Spleen (tissue), 13 donors: Measurements from ENCODE around the gene ZNF569. TPM values are rescaled to one million over a fixed set of nuclear protein-coding genes. Genes with fewer than 3 reads are reported as not detected.

Source experiments
- DNase-seq: peaks from one replicate; pipeline ENCODE4 v3.0.0-alpha.2; 2020
- H3K27ac ChIP-seq, 8 donors: fragments of 200-600 bp; sonication (generic) in 7 of 8; 1 replicate in 4 of 8; 2 replicates in 4 of 8; pipeline versions ENCODE4 v1.5.0 to v1.8.0; 2016 to 2021; ENCODE audit warnings: inconsistent platforms in 4 of 8, mild to moderate bottlenecking in 4 of 8, moderate library complexity in 1 of 8
- H3K27me3 ChIP-seq, 7 donors: fragments of 200-600 bp; sonication (generic) in 6 of 7; replicated peaks in 1 of 7; 1 replicate in 4 of 7; 2 replicates in 3 of 7; pipeline versions ENCODE4 v1.5.0 to v1.8.0; 2016 to 2021; ENCODE audit warnings: inconsistent platforms in 3 of 7, mild to moderate bottlenecking in 1 of 7
- H3K36me3 ChIP-seq, 6 donors: fragments of 200-600 bp; sonication (generic) in 5 of 6; 1 replicate in 4 of 6; 2 replicates in 2 of 6; pipeline versions ENCODE4 v1.5.0 to v1.8.0; 2016 to 2021; ENCODE audit warnings: inconsistent platforms in 2 of 6
- H3K4me1 ChIP-seq, 6 donors: fragments of 200-600 bp; sonication (generic) in 5 of 6; 1 replicate in 3 of 6; 2 replicates in 3 of 6; pipeline versions ENCODE4 v1.5.0 to v1.8.0; 2016 to 2021; ENCODE audit warnings: inconsistent platforms in 3 of 6
- H3K4me3 ChIP-seq, 8 donors: fragments of 200-600 bp; sonication (generic) in 7 of 8; 1 replicate in 4 of 8; 2 replicates in 4 of 8; pipeline versions ENCODE4 v1.5.0 to v1.8.0; 2016 to 2021; ENCODE audit warnings: inconsistent platforms in 4 of 8, mild to moderate bottlenecking in 4 of 8, moderate library complexity in 2 of 8
- H3K9me3 ChIP-seq, 8 donors: fragments of 200-600 bp; sonication (generic) in 7 of 8; 1 replicate in 4 of 8; 2 replicates in 4 of 8; pipeline versions ENCODE4 v1.5.0 to v1.8.0; 2016 to 2021; ENCODE audit warnings: inconsistent platforms in 4 of 8
- CTCF ChIP-seq, 11 experiments: fragments of 200-600 bp in 7 of 11; fragments of 450-650 bp in 4 of 11; sonication (generic) in 4 of 11; IDR thresholded peaks in 8 of 11; conservative IDR thresholded peaks in 3 of 11; 1 replicate in 7 of 11; 2 replicates in 4 of 11; pipeline versions ENCODE4 v1.4.0 to v1.8.0; 2016 to 2021; ENCODE audit warnings: antibody characterized with exemption in 11 of 11, inconsistent platforms in 4 of 11, mild to moderate bottlenecking in 1 of 11
- POLR2A ChIP-seq, 3 donors: fragments of 450-650 bp; IDR thresholded peaks; one replicate each; pipeline ENCODE4 v1.5.1; 2017; ENCODE audit warnings: antibody characterized with exemption in 3 of 3, mild to moderate bottlenecking in 1 of 3
- POLR2AphosphoS5 ChIP-seq, 3 donors: sonication (generic); formaldehyde crosslinking; IDR thresholded peaks; one replicate each; pipeline ENCODE4 v1.5.1; 2017; ENCODE audit warnings: antibody characterized with exemption in 3 of 3
- WGBS, 5 donors: extraction: QIAGEN DNeasy Blood & Tissue Kit in 3 of 5; methylation state at CpG; one replicate each; pipeline versions ENCODE4 v1.1.5 to v1.1.7; 2013 to 2018; 5-methylcytosine and 5-hydroxymethylcytosine counted together
- intact Hi-C: fragments of 100-400 bp; cut with DNase I; formaldehyde crosslinking; loops from one replicate; pipeline ENCODE4 v1.15.0; 2023; ENCODE audit warnings: low total_unique reads
- long read RNA-seq, 2 donors: transcript quantifications; one replicate each; lab custom pipeline, GENCODE V29; 2026
- polyA plus RNA-seq, 3 donors: library from polyadenylated mRNA; stranded (reverse); fragments of 200-250 nt; gene quantifications; one replicate each; pipeline ENCODE4 v1.2.1, GENCODE V29; 2013
- total RNA-seq, 7 donors: library from RNA; depleted of rRNA in 3 of 7; stranded (reverse); fragments of >200 nt in 3 of 7; fragmentation: NEBNext Ultra II Directional in 4 of 7; extraction: Animal tissue kit (Norgen Biotek cat#: 25700) in 4 of 7; gene quantifications; one replicate each; pipeline versions ENCODE4 v1.1.0 to v1.2.1, GENCODE V29; 2016 to 2021
- donor health status: healthy with polysubstance abuse.
- donor health status: DM: no; HTN: no; CAD: no; lungs with moderate emphysema.
- donor health status: DM: no; HTN: no; CAD: no.
- donor health status: Bipolar disorder and iron deficiency.
- donor health status: healthy.
- donor health status: DM: no; HTN: no; CAD: no.
- donor health status: DM: yes; HTN: yes; CAD: no.

The ZNF569 gene
- total RNA-seq (1 to 10 TPM; 5.4 to 7.8 (median 7.0) TPM), polyA plus RNA-seq (1 to 10 TPM; 2.7 to 2.9 (median 2.8) TPM)
- long read RNA-seq, donor 1, full-length matches to known transcripts: 1 of 1 reads
- long read RNA-seq, donor 1, partial matches to known transcripts: 0 of 1 reads
- long read RNA-seq, donor 1, other reads (novel, unspliced or antisense): 0 of 1 reads
- long read RNA-seq, donor 2, full-length matches to known transcripts: 2 of 2 reads
- long read RNA-seq, donor 2, partial matches to known transcripts: 0 of 2 reads
- long read RNA-seq, donor 2, other reads (novel, unspliced or antisense): 0 of 2 reads

DNA sequence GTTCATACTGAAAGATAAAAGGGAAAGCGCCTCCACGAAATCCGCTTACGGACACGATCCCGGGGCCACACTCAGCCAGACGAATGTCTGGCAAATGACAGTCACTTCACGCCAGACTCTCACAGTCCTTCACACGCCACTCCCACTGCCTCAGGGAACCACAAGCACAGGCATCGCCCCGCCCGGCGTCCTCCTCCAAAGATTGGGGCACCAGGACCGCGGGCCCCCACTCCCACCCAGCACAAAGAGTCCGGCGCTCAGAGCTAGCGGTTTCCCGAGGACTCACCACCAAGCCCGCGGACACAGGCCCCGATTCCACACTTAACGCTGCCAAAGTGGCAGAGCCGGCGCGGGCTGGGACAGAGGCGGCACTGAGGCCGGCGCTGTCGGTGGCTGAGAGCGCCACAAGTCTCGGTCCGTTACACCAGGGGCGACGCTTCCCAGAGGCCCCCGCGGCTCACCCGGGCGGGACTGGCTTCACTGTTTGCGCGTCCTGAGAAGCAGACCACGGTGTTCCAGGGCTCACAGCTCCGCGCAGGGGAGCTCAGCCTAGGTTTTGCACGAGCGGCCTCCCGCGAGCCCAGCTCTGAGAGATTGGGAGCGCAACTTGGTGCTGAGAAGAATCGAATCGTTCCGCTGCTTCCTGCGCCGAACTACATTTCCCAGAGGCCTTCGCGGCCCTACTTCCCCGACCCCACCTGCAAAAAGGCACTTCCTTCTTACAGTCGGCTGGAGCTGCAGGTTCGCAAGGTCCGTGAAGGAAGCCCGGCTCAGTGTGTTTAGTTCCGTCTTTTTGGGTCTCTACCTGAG is at the start of gene ZNF569:
Gene ZNF569, minus strand, starts transcription at position 647 of the 810 bp plus-strand sequence. CDS start 22,523 bp downstream, outside the sequence.
- Histone ChIP-seq H3K27me3 (no peaks in the 10 kb centered on the region), H3K36me3 (peaks cover 9 to 48% (median 32%) of the 10 kb centered on the region in 6 donors), H3K27ac (peak within 1 kb of the TSS; percentile 90 to 98 (median 94)), H3K9me3 (peaks cover 4 to 54% (median 29%) of the 10 kb centered on the region in 8 donors), H3K4me1 (peaks cover 12 to 49% (median 35%) of the 10 kb centered on the region in 6 donors), H3K4me3 (peak within 1 kb of the TSS; percentile 82 to 97 (median 90))
- WGBS, 5 donors: 0 to 1% (median 0%) methylated on average over 29 to 62 of the region's 62 CpGs
- intact Hi-C loops: no loop called here
- TF ChIP-seq CTCF (IDR thresholded peaks at IDR 0.05 in 8 of 11, conservative IDR thresholded peaks at IDR 0.05 in 3 of 11): peak in 2 of 11 experiments; percentile 19 to 24
- TF ChIP-seq POLR2A (IDR thresholded peaks at IDR 0.05): peak in 1 of 3 donors; percentile 24
- TF ChIP-seq POLR2AphosphoS5 (IDR thresholded peaks at IDR 0.05): peak; percentile 87 to 92 (median 87)
- DNase-seq: peak; percentile 96

GRCh38 chr19:37513397-37513796 is 46.2 kb upstream of the ZNF569 start:
- intact Hi-C loops: no loop called here
- DNase-seq: no peak
- H3K4me1 ChIP-seq: no peaks in the 10 kb centered on the region
- no peak for TF ChIP-seq POLR2A (IDR thresholded peaks at IDR 0.05)
- TF ChIP-seq CTCF (IDR thresholded peaks at IDR 0.05 in 8 of 11, conservative IDR thresholded peaks at IDR 0.05 in 3 of 11): no peak
- TF ChIP-seq POLR2AphosphoS5 (IDR thresholded peaks at IDR 0.05): no peak
- no peak overlapping the region for H3K27ac ChIP-seq
- peaks cover 7 to 100% (median 65%) of the 10 kb centered on the region in 6 donors for H3K36me3 ChIP-seq
- H3K4me3 ChIP-seq: no peak overlapping the region
- WGBS, 5 donors: 25 to 28% (median 26%) methylated on average over 2 of the region's 2 CpGs
- no peaks in the 10 kb centered on the region for H3K27me3 ChIP-seq
- peaks cover 3 to 99% (median 77%) of the 10 kb centered on the region in 8 donors for H3K9me3 ChIP-seq

DNA sequence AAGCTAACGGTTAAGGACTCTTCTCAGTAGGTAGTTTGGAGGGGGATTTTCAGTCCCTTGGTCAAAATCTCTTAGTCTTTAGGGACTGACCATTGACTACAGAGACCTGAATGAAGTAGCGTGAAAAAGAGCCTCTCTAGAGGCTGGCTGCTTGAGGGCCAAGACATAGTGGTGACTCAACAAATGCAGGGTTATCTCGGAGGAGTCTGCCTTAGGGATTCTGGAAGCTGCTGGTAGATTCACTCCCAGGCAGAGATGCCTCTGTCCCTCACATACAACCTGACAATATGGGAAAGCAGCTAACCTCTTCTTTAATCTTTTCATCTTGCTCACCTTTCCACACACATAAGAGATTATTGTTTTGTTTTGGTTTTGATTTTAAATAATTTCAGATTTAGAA is 44.6 kb upstream of the ZNF569 start:
- 92 to 99% (median 97%) methylated on average over 3 of the region's 3 CpGs for WGBS, 5 donors
- intact Hi-C loops: no loop called here
- Histone ChIP-seq H3K36me3 (peaks cover 7 to 86% (median 51%) of the 10 kb centered on the region in 6 donors), H3K27ac (no peak overlapping the region), H3K27me3 (no peaks in the 10 kb centered on the region), H3K9me3 (peaks cover 3 to 99% (median 66%) of the 10 kb centered on the region in 8 donors), H3K4me3 (no peak overlapping the region), H3K4me1 (peaks cover 3 to 12% (median 6%) of the 10 kb centered on the region in 6 donors)
- TF ChIP-seq POLR2A (IDR thresholded peaks at IDR 0.05) (no peak), CTCF (IDR thresholded peaks at IDR 0.05 in 8 of 11, conservative IDR thresholded peaks at IDR 0.05 in 3 of 11) (no peak), POLR2AphosphoS5 (IDR thresholded peaks at IDR 0.05) (no peak)
- no peak for DNase-seq
